Neural progenitor cell (in vitro differentiated cells): ENCODE data around the gene APOBEC3H. TPM values are rescaled to one million over a fixed set of nuclear protein-coding genes. Genes with fewer than 3 reads are reported as not detected.
A peak's percentile ranks its signal among the peaks of the same experiment; 100 is the strongest.
"Not testable (repeated sequence)": the region's sequence is repeated elsewhere in the genome, so short reads cannot be mapped to it uniquely, and the experiment has no call there.

Source experiments
- DNase-seq: peaks from one replicate; pipeline ENCODE4 v3.0.0-alpha.2; 2016; ENCODE audit warnings: low spot score
- H2AFZ ChIP-seq: fragments of 200-600 bp; sonication (generic); replicated peaks from 2 replicates; pipeline ENCODE4 v1.6.1; 2016; ENCODE audit warnings: antibody characterized with exemption
- H3F3A ChIP-seq: fragments of 200-600 bp; sonication (generic); 2 replicates; pipeline ENCODE4 v1.6.1; 2016; ENCODE audit warnings: antibody characterized with exemption, low read depth
- H3K27ac ChIP-seq: fragments of 200-600 bp; sonication (generic); 2 replicates; pipeline ENCODE4 v1.5.1; 2016; ENCODE audit warnings: mild to moderate bottlenecking
- H3K27me3 ChIP-seq: fragments of 200-600 bp; sonication (generic); 2 replicates; pipeline ENCODE4 v1.6.1; 2016; ENCODE audit warnings: mild to moderate bottlenecking, moderate library complexity
- H3K36me3 ChIP-seq: fragments of 200-600 bp; sonication (generic); 2 replicates; pipeline ENCODE4 v1.5.1; 2016
- H3K4me1 ChIP-seq: fragments of 200-600 bp; sonication (generic); 2 replicates; pipeline ENCODE4 v1.6.1; 2016; ENCODE audit warnings: mixed run types
- H3K4me2 ChIP-seq: fragments of 200-600 bp; sonication (generic); 2 replicates; pipeline ENCODE4 v1.6.1; 2016
- H3K4me3 ChIP-seq: fragments of 200-600 bp; sonication (generic); 2 replicates; pipeline ENCODE4 v1.5.1; 2016
- H3K79me2 ChIP-seq: fragments of 200-600 bp; sonication (generic); 2 replicates; pipeline ENCODE4 v1.6.1; 2016; ENCODE audit warnings: low read depth
- H3K9ac ChIP-seq: fragments of 200-600 bp; sonication (generic); 2 replicates; pipeline ENCODE4 v1.6.1; 2016
- H3K9me3 ChIP-seq: fragments of 200-600 bp; sonication (generic); 2 replicates; pipeline ENCODE4 v1.5.1; 2016; ENCODE audit warnings: low read depth
- H4K20me1 ChIP-seq: fragments of 200-600 bp; sonication (generic); 2 replicates; pipeline ENCODE4 v1.6.1; 2016; ENCODE audit warnings: low read depth
- H3K27ac Mint-ChIP-seq: 3 replicates; pipeline ENCODE4 v1.8.0; 2021; ENCODE audit warnings: mixed read lengths
- H3K27me3 Mint-ChIP-seq: 2 replicates; pipeline ENCODE4 v1.8.0; 2022; ENCODE audit warnings: low read depth, mild to moderate bottlenecking, inconsistent platforms, moderate library complexity, mixed read lengths; ENCODE audit not compliant: insufficient read depth
- H3K36me3 Mint-ChIP-seq: 3 replicates; pipeline ENCODE4 v1.8.0; 2021; ENCODE audit warnings: mixed read lengths
- H3K4me1 Mint-ChIP-seq: 3 replicates; pipeline ENCODE4 v1.8.0; 2021; ENCODE audit warnings: mixed read lengths
- H3K4me3 Mint-ChIP-seq: 3 replicates; pipeline ENCODE4 v1.8.0; 2021; ENCODE audit warnings: mild to moderate bottlenecking, moderate library complexity, mixed read lengths
- H3K9me3 Mint-ChIP-seq: 3 replicates; pipeline ENCODE4 v1.8.0; 2020; ENCODE audit warnings: mixed read lengths
- CTCF ChIP-seq: fragments of 200-600 bp; sonication (generic); IDR thresholded peaks from 2 replicates; pipeline ENCODE4 v1.5.1; 2017; ENCODE audit warnings: antibody characterized with exemption, mild to moderate bottlenecking
- EZH2 ChIP-seq: fragments of 200-600 bp; sonication (generic); IDR thresholded peaks from 2 replicates; pipeline ENCODE4 v1.6.1; 2017; ENCODE audit warnings: antibody characterized with exemption, mild to moderate bottlenecking, moderate library complexity
- EZH2phosphoT487 ChIP-seq: fragments of 200-600 bp; sonication (generic); IDR thresholded peaks from 2 replicates; pipeline ENCODE4 v1.6.1; 2017; ENCODE audit warnings: antibody characterized with exemption
- total RNA-seq: library from RNA; depleted of rRNA; stranded (reverse); fragments of >200 nt; gene quantifications from 2 replicates; pipeline ENCODE4 v1.2.3, GENCODE V29; 2015; ENCODE audit warnings: low replicate concordance

The APOBEC3H gene
- total RNA-seq, 1 donor from 2014 or later: 1.4 TPM

- not testable (repeated sequence) for H4K20me1 ChIP-seq, H3K9ac ChIP-seq, H3K9me3 Mint-ChIP-seq, H3K79me2 ChIP-seq, H3K36me3 Mint-ChIP-seq, H3K36me3 ChIP-seq, H2AFZ ChIP-seq, DNase-seq, H3K9me3 ChIP-seq, H3K27me3 ChIP-seq, H3K27ac ChIP-seq, H3K4me3 Mint-ChIP-seq, H3F3A ChIP-seq, H3K4me2 ChIP-seq, H3K4me1 ChIP-seq, H3K4me3 ChIP-seq, H3K4me1 Mint-ChIP-seq, H3K27ac Mint-ChIP-seq, H3K27me3 Mint-ChIP-seq
These were observed 33.1 kb upstream of the APOBEC3H start for GRCh38 chr22:39063904-39064303.

GRCh38 chr22:39066442-39067276 is 30.4 kb upstream of the APOBEC3H start:
- H3K4me3 ChIP-seq, H3K4me2 ChIP-seq, H3K27ac ChIP-seq, H3K9me3 ChIP-seq, H3K27me3 ChIP-seq, H2AFZ ChIP-seq, H3F3A ChIP-seq, H3K27me3 Mint-ChIP-seq, H4K20me1 ChIP-seq, H3K4me1 Mint-ChIP-seq, H3K36me3 Mint-ChIP-seq, H3K79me2 ChIP-seq, H3K36me3 ChIP-seq, H3K27ac Mint-ChIP-seq, DNase-seq, H3K4me1 ChIP-seq, H3K4me3 Mint-ChIP-seq, H3K9ac ChIP-seq, H3K9me3 Mint-ChIP-seq: not testable (repeated sequence)

GRCh38 chr22:39068033-39068785 is 28.8 kb upstream of the APOBEC3H start:
- Histone ChIP-seq H4K20me1 (no peaks in the 10 kb centered on the region), H3K9me3 (no peaks in the 10 kb centered on the region), H3K27me3 (no peaks in the 10 kb centered on the region), H3K36me3 (no peaks in the 10 kb centered on the region), H3K9ac (no peak overlapping the region), H3K4me3 (no peak overlapping the region), H3F3A (no peaks in the 10 kb centered on the region), H3K4me2 (no peak overlapping the region), H3K27ac (no peak overlapping the region), H3K79me2 (no peaks in the 10 kb centered on the region), H2AFZ (no peak overlapping the region), H3K4me1 (no peaks in the 10 kb centered on the region)
- H3K27me3 Mint-ChIP-seq: peaks cover 9% of the 10 kb centered on the region
- H3K36me3 Mint-ChIP-seq: no peaks in the 10 kb centered on the region
- TF ChIP-seq EZH2phosphoT487 (no peak), EZH2 (no peak), CTCF (peak; percentile 23)
- H3K27ac Mint-ChIP-seq: no peak overlapping the region
- H3K9me3 Mint-ChIP-seq: no peaks in the 10 kb centered on the region
- H3K4me1 Mint-ChIP-seq: peaks cover 3% of the 10 kb centered on the region
- no peak overlapping the region for H3K4me3 Mint-ChIP-seq
- no peak for DNase-seq

- H2AFZ ChIP-seq: no peak overlapping the region
- no peaks in the 10 kb centered on the region for H3K36me3 Mint-ChIP-seq
- no peaks in the 10 kb centered on the region for H4K20me1 ChIP-seq
- H3K4me1 ChIP-seq: no peaks in the 10 kb centered on the region
- H3K27ac ChIP-seq: no peak overlapping the region
- H3K9me3 Mint-ChIP-seq: no peaks in the 10 kb centered on the region
- TF ChIP-seq EZH2phosphoT487: no peak
- no peak for TF ChIP-seq CTCF
- TF ChIP-seq EZH2: no peak
- H3K9me3 ChIP-seq: no peaks in the 10 kb centered on the region
- no peaks in the 10 kb centered on the region for H3F3A ChIP-seq
- H3K4me1 Mint-ChIP-seq: peaks cover 3% of the 10 kb centered on the region
- no peak overlapping the region for H3K4me3 Mint-ChIP-seq
- no peak for DNase-seq
- no peaks in the 10 kb centered on the region for H3K79me2 ChIP-seq
- H3K4me3 ChIP-seq: no peak overlapping the region
- H3K27me3 ChIP-seq: no peaks in the 10 kb centered on the region
- H3K27me3 Mint-ChIP-seq: peaks cover 9% of the 10 kb centered on the region
- no peaks in the 10 kb centered on the region for H3K36me3 ChIP-seq
- H3K27ac Mint-ChIP-seq: no peak overlapping the region
- H3K4me2 ChIP-seq: no peak overlapping the region
- H3K9ac ChIP-seq: no peak overlapping the region
These were observed 26.9 kb upstream of the APOBEC3H start for GRCh38 chr22:39070186-39070585.

GRCh38 chr22:39072581-39072981 is 24.5 kb upstream of the APOBEC3H start:
- H3K9me3 ChIP-seq, H3K36me3 ChIP-seq, H3K27ac ChIP-seq, H3K27me3 ChIP-seq, H3K4me1 ChIP-seq, H3K36me3 Mint-ChIP-seq, H3K9me3 Mint-ChIP-seq, H3K4me3 ChIP-seq, H3K9ac ChIP-seq, H4K20me1 ChIP-seq, H3F3A ChIP-seq, DNase-seq, H3K27ac Mint-ChIP-seq, H3K79me2 ChIP-seq, H2AFZ ChIP-seq, H3K4me3 Mint-ChIP-seq, H3K4me2 ChIP-seq: not testable (repeated sequence)
- Mint-ChIP-seq H3K27me3 (peaks cover 11% of the 10 kb centered on the region), H3K4me1 (peaks cover 17% of the 10 kb centered on the region)
